GM19397 (cell line): ENCODE data around the gene PIGR.
A peak's percentile ranks its signal among the peaks of the same experiment; 100 is the strongest.
"Not testable (repeated sequence)": the region's sequence is repeated elsewhere in the genome, so short reads cannot be mapped to it uniquely, and the experiment has no call there.

Source experiments
- ATAC-seq: cut with Tn5 transposase; IDR thresholded peaks from one replicate; pipeline ENCODE4 v1.9.1; 2021; ENCODE audit warnings: mild to moderate bottlenecking, moderate library complexity; ENCODE audit not compliant: unreplicated experiment

PIGR gene

DNA sequence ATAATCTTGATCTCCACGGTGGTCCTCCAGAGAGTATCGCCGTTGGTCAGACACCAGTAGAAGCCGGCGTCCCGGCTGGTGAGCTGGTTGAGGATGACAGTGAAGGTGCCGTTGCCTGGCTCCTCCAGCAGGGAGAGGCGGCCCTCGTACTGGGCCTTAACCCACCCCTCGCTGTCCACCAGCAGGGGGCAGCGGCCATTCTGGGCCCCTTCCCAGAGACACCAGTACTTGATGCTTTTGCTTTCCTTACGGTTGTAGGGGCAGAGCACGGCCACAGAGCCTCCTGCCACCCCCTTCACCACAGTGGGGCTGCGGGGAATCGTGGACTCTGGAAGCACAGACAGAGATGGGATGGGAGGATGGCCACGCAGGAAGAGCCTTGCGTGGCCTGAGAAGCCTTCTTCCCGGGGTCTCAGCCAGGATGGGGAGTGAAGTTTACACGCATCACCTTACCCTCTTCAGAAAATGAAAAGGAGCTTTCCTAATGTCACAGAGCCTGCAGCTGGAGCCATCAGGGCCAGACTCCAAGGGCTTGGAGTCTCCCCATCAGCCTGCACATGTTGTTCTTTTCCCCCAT is 10.7 kb downstream of the PIGR start:
- no peak for ATAC-seq

DNA sequence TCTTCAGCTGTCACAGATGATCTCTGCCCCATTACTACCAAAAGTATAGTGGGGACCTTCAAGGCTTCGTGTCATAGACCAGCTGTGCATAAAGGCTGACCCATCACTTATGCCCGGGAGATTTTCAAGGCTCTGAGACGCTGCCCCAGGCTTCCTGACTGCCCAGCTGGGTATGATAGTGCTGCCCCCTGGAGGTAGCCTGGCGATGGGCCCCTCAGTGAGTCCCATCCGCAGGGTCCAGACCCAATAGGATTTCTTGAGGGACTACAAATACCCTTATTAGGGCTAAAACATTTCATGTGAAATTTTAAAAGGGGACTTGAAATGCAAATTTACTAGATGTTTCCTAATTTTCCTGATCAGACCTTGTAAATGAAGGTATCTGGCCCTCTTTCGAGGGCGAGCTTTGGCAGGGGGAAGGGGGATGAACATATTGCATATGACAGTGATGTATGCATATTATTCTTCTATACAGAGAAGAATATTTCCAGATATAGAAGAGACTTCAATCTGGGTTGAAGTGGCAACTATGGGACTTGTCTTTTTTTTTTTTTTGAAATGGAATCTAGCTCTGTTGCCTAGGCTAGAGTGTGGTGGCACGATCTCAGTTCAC is 12.8 kb downstream of the PIGR start:
- ATAC-seq, result no peak

- ATAC-seq, result no peak
Observed at GRCh38 chr1:206932177-206932576, 14.1 kb downstream of the PIGR start.

DNA sequence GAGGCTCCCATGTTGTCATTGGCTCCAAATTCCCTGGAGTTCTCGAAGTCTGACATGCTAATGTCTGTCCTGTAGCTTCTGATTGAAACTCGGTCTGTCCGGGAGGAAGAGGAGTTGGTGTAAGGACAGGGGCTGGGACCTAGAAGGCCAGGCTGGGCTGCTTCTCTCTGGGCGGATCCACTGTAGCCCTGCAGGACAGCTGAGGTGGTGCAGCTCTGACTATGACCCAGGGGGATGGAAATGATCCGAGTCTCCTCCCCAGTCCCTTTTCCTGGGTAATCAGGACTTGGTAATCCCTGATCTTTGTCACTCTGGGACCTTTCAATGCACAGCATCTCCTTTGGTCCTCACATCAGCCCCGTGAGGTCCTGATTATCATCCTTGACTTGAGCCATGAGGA is 14.6 kb downstream of the PIGR start:
- ATAC-seq, result no peak

DNA sequence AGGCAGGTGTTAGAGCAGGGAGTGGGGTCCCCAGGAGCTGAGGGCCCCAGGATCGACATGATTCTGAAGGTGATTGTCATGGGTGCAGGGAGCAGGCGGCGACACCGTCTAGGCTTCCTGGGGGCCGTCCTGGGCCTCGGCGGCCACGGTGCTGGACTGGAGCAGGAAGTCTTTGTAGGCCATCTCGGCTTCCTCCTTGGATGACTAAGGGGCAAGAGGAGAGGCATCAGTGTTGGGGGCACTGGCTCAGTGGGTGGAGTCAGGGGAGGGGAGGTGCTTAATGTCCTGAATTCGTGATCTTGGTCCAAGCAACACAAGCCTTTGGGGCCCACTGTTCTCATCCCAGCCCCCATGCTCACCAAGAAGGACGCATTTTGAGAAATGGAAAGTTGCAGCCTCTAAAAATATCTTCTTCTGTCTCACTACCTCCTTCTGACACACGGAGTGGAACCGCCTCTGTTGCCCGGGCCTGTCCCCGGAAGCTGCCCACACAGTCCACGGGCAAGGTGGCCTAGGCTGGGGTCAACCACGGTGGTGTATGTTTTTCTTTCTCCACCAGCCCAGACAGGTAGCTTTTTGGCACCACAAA is 16.0 kb downstream of the PIGR start:
- peak; percentile 68 for ATAC-seq

DNA sequence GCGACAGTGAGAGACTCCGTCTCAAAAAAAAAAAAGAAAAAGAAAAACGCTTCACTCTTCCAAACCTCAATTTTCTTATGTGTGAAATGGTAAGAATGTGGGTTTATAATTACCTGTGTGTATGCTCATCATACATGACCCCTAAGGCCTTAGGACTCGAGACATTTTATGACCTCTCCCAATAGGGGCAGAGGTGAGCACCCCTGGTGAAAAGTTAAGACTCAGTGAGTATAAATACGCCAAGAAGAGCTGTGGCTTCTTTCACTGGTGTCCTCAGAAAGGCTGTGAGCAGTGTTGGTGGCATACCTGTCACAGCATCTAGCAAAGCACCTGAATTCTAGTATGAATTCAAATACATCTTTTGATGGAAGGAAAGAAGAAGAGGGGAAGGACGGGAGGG is 16.7 kb downstream of the PIGR start:
- ATAC-seq, result no peak

DNA sequence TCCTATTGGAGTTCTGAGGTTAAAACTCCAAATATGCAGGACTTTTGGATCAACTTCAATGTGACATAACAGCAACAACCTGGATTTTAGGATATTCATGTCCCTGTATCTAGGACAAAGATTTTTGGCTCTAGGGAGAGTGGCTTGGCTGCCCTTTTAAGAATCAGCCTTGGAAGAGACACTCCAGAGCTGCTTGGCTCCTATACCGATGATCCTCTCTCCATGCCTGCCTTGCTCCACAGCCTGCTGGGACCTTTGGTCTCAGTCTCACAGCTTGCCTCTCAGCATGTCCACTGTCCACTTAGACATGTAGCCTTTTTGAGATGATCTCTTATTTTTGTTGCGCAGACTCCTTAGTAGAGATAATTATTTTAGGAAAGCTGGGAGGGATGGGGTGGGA is 20.0 kb downstream of the PIGR start:
- no peak for ATAC-seq

DNA sequence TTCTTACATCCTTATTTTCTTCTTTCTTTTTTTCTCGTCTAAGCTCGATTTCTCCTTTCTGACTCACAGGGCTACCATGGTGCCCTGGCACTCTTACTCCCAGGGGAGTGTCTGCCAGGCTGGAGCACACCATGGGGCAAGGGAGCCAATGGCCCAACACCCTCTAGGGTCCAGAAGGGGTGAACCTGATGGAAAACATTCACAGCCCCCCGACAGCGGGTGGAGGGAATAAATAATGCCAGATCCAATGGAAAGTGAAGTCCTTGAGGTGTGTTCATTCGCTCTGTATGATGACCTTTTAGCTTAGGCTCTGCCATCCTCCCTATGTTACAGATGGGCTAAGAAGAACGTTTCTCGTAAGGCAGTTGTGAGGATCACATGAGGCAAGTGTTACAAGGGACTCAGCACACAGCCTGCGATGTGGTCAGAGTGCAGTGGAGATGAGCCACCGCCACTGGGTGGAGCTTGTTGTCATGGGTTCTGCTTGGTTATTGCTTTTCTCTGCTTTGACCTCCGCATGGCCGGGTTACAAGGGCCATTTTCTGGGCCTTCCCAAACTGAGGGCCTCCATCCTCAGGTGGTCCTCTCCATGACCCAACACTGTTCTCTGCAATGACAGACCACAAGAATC is 21.0 kb downstream of the PIGR start:
- peak; percentile 55 for ATAC-seq

- peak; percentile 5 for ATAC-seq
Observed at GRCh38 chr1:206924592-206925105, 21.6 kb downstream of the PIGR start.

- ATAC-seq, result not testable (repeated sequence)
Observed at GRCh38 chr1:206923961-206924557, 22.2 kb downstream of the PIGR start.

DNA sequence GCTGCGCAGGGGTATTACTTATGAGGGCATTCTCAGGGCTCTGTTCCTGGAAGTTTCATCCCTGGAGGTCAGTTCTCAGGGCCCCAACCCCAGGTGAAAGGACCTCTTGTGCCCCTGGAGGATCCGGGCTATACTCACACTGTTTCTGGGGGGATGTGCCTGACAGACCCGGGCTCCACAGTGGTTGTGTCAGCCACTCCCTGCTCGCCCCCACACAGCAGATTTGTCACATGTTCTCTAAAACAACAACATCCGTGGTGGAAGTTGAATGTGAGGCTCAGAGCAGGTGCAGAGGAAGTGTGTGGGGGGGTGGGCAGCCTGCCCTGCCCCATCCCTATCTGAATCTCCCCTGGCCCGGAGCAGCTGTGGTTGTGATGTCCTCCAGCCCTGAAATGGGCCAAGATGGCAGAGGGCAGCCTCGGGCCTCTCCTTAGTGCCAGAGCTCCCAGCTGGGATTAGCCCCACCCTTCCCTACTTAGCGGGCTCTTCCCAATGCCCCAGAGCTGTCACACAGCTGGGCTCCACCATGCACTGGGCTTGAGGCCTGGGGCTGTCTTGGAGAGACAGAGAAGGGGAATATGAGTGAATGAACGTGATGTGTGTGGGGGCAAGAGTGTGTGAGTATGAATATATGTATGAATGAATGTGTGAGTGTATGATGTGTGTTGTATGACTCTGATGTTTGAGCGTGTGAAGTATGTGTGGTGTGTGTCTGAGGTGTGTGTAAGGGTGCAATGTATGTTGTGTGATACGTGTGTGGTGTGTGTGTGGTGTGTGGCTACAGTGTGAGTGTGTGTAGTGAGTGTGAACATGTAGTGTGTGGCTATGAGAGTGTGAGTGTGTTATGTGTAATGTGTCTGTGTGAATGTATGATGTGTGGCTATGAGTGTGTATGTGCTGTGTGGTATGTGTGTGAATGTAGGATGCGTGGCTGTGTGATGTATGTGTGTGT is 23.0 kb downstream of the PIGR start:
- ATAC-seq, result peak; percentile 45

DNA sequence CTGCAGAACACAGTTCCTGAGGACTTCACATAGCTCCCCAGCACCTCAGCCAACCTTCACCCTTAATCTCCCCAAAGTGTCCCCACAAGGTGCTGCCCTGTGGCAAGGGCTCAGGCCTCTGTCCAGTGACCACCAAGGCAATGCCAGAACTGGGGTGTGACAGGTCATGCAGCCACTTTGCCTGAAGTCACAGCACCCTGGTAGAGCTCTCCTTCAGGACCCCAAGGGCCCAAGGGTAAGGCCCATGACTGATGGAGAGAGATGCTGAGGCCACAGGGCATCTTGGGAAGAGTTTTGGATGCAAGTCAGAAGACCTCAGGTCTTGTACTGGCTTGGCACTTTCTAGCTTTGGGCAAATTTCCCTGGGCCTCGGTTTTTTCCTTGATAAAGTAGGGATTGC is 23.7 kb downstream of the PIGR start:
- no peak for ATAC-seq

GRCh38 chr1:206921772-206922265 is 24.4 kb downstream of the PIGR start, which contains the start of gene FCMR:
TSS of gene FCMR (minus strand) at chr1:206921941. CDS start at chr1:206921854, 87 bp downstream.
- no peak for ATAC-seq

- ATAC-seq, result no peak
Observed at GRCh38 chr1:206918076-206918475, 28.2 kb downstream of the PIGR start.

- no peak for ATAC-seq
Observed at GRCh38 chr1:206916000-206916709, 30.1 kb downstream of the PIGR start.

GRCh38 chr1:206915030-206915735 is 31.1 kb downstream of the PIGR start:
- no peak for ATAC-seq

DNA sequence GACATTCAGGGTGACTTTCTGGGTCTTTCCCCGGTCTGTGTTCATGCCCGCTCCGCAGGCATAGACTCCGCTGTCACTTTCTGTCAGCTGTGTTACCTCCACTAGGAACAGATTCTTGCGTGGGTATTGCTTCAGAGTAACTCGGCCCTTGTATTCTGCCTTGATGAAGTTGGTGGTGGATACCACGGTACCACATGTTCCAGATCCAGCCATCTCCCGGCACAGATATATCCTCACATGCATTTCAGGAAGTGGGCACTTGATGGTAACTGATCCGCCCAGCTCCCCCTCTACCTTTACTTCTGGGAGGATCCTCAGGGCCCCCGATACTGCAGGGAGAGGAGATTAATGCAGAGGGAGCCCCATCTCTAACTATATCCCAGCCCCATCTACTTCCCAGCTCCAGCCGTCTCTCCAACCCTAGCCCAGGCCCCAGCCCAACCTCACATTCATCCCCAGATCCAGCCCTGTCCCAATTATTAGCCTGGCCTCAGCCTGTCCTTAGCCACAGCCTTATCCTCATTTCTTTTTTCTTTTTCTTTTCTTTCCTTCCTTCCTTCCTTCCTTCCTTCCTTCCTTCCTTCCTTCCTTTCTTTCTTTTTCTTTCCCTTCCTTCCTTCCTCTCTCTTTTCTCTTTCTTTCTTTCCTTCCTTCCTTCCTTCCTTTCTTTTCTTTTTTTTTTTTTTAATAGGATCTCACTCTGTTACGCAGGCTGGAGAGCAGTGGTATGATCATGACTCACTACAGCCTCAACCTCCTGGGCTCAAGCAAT is 32.3 kb downstream of the PIGR start:
- no peak for ATAC-seq

DNA sequence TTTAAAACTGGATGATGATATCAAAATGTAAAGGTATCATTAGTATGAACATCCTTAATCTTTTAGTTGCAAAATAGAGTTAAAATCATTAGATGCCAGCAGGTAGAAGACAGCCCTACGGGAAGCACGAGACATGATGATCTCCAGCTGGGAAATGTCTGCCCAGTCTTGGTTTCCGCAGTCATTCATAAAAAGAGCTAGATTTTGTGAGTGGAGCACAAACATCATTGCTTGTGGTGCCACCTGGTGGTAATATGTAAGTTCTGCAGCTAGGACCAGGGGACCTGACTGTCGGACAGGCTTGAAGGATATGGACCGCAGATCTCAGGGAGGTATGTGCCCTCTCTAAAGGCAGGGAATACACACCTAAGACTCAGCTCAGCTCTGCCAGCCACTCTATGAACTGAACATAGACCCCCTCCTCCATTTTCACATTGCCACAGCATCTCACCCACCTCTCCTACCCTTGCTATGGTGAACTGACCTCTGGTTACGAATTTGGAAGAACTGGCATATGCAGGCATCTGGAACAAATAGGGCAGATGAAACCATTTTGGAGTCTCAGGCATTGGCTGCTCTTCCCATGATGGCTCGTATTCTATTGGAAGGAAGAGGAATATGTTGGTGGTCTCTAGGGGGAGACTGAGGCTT is 33.7 kb downstream of the PIGR start:
- ATAC-seq, result no peak
